OCI-LY1 (cell line): Measurements from ENCODE around the gene NOSTRIN.

Experiments used
- EZH2 ChIP-seq: fragments of 200-600 bp; sonication (generic), shearing (Covaris generic); IDR thresholded peaks from 2 replicates; pipeline ENCODE4 v1.8.0; 2017; ENCODE audit warnings: borderline replicate concordance, mixed run types, mild to moderate bottlenecking, antibody characterized with exemption, low read length, moderate library complexity, mixed read lengths
- TF ChIP-seq, protein P1 (sequence below): fragments of 200-600 bp; sonication (generic), shearing (Covaris generic); IDR thresholded peaks from 2 replicates; pipeline ENCODE4 v1.5.1; 2017; ENCODE audit warnings: mild to moderate bottlenecking, antibody characterized with exemption, low read length, moderate library complexity, mixed read lengths

- TF ChIP-seq, protein P1, sequence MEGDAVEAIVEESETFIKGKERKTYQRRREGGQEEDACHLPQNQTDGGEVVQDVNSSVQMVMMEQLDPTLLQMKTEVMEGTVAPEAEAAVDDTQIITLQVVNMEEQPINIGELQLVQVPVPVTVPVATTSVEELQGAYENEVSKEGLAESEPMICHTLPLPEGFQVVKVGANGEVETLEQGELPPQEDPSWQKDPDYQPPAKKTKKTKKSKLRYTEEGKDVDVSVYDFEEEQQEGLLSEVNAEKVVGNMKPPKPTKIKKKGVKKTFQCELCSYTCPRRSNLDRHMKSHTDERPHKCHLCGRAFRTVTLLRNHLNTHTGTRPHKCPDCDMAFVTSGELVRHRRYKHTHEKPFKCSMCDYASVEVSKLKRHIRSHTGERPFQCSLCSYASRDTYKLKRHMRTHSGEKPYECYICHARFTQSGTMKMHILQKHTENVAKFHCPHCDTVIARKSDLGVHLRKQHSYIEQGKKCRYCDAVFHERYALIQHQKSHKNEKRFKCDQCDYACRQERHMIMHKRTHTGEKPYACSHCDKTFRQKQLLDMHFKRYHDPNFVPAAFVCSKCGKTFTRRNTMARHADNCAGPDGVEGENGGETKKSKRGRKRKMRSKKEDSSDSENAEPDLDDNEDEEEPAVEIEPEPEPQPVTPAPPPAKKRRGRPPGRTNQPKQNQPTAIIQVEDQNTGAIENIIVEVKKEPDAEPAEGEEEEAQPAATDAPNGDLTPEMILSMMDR, result no peak
- TF ChIP-seq EZH2, result no peak
Measured at GRCh38 chr2:168894101-168894500, 91.7 kb downstream of the NOSTRIN start.
